ENCODE results near the gene GDF9.

GDF9 gene

GRCh38 chr5:132817011-132817410 is 49.3 kb downstream of the GDF9 start:
- no peak for DNase-seq (ENCODE audit: low read depth)

- no peak for DNase-seq (ENCODE audit: low read depth)
Measured at GRCh38 chr5:132816554-132816953, 49.7 kb downstream of the GDF9 start.

- no peak for DNase-seq (ENCODE audit: low read depth)
Measured at GRCh38 chr5:132816083-132816482, 50.2 kb downstream of the GDF9 start.

GRCh38 chr5:132815454-132815853 is 50.8 kb downstream of the GDF9 start:
- no peak for DNase-seq (ENCODE audit: low read depth)

GRCh38 chr5:132814503-132815294 is 51.6 kb downstream of the GDF9 start:
- DNase-seq (ENCODE audit: low read depth): no peak

- no peak for DNase-seq (ENCODE audit: low read depth)
Measured at GRCh38 chr5:132813599-132814502, 52.4 kb downstream of the GDF9 start.

- DNase-seq (ENCODE audit: low read depth): no peak
Measured at GRCh38 chr5:132812781-132813598, 53.3 kb downstream of the GDF9 start, which contains the start of gene SOWAHA. Gene SOWAHA (plus strand): TSS chr5:132813302. CDS start chr5:132813622, 320 bp downstream.

GRCh38 chr5:132812123-132812765 is 54.0 kb downstream of the GDF9 start:
- no peak for DNase-seq (ENCODE audit: low read depth)
